SK-MEL-5 (cell line): ENCODE measurements around the gene ZDHHC9. TPM values are rescaled to one million over a fixed set of nuclear protein-coding genes. Genes with fewer than 3 reads are reported as not detected.

ENCODE experiments used
- DNase-seq: peaks from one replicate; pipeline ENCODE4 v3.0.0-alpha.2; 2016; ENCODE audit warnings: low read depth, low spot score
- in situ Hi-C: cut with HindIII; loops from 2 replicates; pipeline ENCODE4 v1.10.0; 2016; ENCODE audit warnings: low sequenced_read_pairs, high pct_unique_total_duplicates, low pct_unique_long_range_greater_than_20kb
- small RNA-seq, 2 experiments: library from RNA; depleted of rRNA; stranded (forward); fragments of <200 nt; gene quantifications; one replicate each; pipeline ENCODE3, GENCODE V24; 2014
- total RNA-seq: library from RNA; depleted of rRNA; stranded (reverse); fragments of >200 nt; shearing (Covaris generic); gene quantifications from 2 replicates; pipeline ENCODE4 v1.2.3, GENCODE V29; 2014; rRNA removed

Gene ZDHHC9
- total RNA-seq, 1 experiment from 2014 or later = 26.8 TPM

DNA sequence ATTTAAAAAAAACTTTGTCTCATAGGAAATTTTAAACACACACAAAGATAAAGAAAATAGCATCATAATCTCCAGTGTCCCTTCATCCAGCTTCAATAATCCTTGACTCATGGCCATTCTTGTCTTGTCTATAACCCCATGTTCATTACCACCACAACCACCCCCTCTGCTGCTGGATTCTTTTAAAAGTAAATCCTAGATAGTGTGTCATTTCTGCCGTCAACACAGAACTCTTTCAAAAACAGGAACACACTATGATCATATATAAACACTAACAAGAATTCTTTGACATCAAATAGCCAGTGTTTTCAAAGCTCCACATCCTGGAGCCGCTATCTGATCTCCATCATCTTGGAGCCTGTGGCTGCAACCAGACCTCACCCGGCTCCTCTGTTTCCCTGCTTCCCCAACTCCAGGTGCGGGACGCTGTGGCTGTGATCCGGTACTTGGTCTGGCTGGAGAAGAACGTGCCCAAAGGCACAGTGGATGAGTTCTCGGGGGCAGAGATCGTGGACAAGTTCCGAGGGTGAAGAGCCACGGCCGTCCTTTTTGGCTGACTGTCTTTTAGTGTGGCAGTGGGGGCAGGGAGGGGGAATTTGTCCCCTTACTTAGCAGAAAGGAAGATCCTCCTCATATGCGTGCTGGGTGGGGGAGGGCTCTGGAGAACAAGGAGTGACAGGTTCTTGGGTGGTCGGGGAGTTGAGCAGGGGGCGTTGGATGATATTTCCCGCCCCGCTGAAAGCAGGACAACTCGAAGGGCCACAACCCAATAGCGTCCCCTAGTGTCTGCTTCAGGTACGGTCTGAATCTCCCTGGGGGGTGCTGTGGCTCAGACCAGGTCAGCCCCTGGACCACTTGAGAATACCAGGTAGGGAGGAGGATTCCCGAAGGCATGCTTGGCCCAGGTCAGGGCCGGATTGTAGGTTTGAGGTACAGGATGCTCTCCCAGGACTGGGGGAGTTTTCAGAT lies 89.3 kb downstream of the ZDHHC9 start:
- in situ Hi-C loops = no loop called here
- peak; percentile 14 for DNase-seq

Small RNA genes lying within 50 kb of the gene (small RNA-seq; reads per million reads assigned to genes)
- 0 reads per million in 2 experiments for gene RF00017

Other genes with a start within 250 kb of the ZDHHC9 start
- 0.05 and 0.34 TPM in 2 replicates for gene APLN, start 188.9 kb downstream of the ZDHHC9 start, total RNA-seq
- not detected in 2 replicates for gene XPNPEP2, start 104.9 kb downstream of the ZDHHC9 start, total RNA-seq
- gene SASH3, start 63.9 kb downstream of the ZDHHC9 start, total RNA-seq = not detected in 2 replicates
- 53.5 and 54.5 TPM in 2 replicates for gene UTP14A, start 62.3 kb upstream of the ZDHHC9 start, total RNA-seq
- 0.50 and 0.88 TPM in 2 replicates for gene BCORL1, start 138.7 kb upstream of the ZDHHC9 start, total RNA-seq